H1 (cell line): ENCODE measurements around the gene SEL1L. TPM values are rescaled to one million over a fixed set of nuclear protein-coding genes. Genes with fewer than 3 reads are reported as not detected.

ENCODE experiments used
- CTCF ChIA-PET: fragments of 300-600 bp; sonication (Branson Sonifier 250); formaldehyde crosslinking; loops from one replicate; lab custom pipeline; 2021; ENCODE audit not compliant: partially characterized antibody; lab: Charles Lee
- POLR2A ChIA-PET: fragments of 300-600 bp; sonication (Branson Sonifier 250); formaldehyde crosslinking; loops from one replicate; lab custom pipeline; 2021; ENCODE audit warnings: inconsistent platforms; ENCODE audit not compliant: partially characterized antibody; lab: Charles Lee
- DNase-seq, 2 experiments: peaks; one replicate each; pipeline versions ENCODE4 v3.0.0 to v3.0.0-alpha.2; 2010 to 2022; ENCODE audit warnings: low spot score in 2 of 2, low read depth in 1 of 2, mixed read lengths in 1 of 2
- FAIRE-seq: peaks from 2 replicates; lab custom pipeline; 2011; peaks lifted over from hg19 to GRCh38; lab: Jason Lieb, UNC
- H2AFZ ChIP-seq: 2 replicates; pipeline ENCODE4 v1.8.1; 2012; ENCODE audit warnings: low read length, inconsistent platforms
- H2AK5ac ChIP-seq: 2 replicates; pipeline ENCODE4 v1.6.1; 2013; ENCODE audit warnings: low read depth, low read length
- H2BK120ac ChIP-seq: replicated peaks from 2 replicates; pipeline ENCODE3; 2013; ENCODE audit warnings: low read depth, low read length, inconsistent platforms
- H2BK12ac ChIP-seq: 2 replicates; pipeline ENCODE4 v1.6.1; 2013; ENCODE audit warnings: low read depth, low read length
- H2BK15ac ChIP-seq: 2 replicates; pipeline ENCODE4 v1.6.1; 2013; ENCODE audit warnings: low read length
- H2BK20ac ChIP-seq: 2 replicates; pipeline ENCODE4 v1.6.1; 2013; ENCODE audit warnings: low read length
- H2BK5ac ChIP-seq: 2 replicates; pipeline ENCODE4 v1.6.1; 2013; ENCODE audit warnings: low read depth, low read length
- H3K14ac ChIP-seq: 2 replicates; pipeline ENCODE4 v1.6.1; 2013; ENCODE audit warnings: inconsistent platforms; ENCODE audit not compliant: insufficient read length
- H3K18ac ChIP-seq: 2 replicates; pipeline ENCODE4 v1.6.1; 2013; ENCODE audit warnings: low read length; ENCODE audit errors: extremely low read depth
- H3K23ac ChIP-seq: 2 replicates; pipeline ENCODE4 v1.6.1; 2013; ENCODE audit warnings: inconsistent platforms; ENCODE audit not compliant: insufficient read length
- H3K23me2 ChIP-seq: 2 replicates; pipeline ENCODE4 v1.6.1; 2013; ENCODE audit warnings: low read depth, low read length
- H3K27ac ChIP-seq: 2 replicates; pipeline ENCODE4 v1.6.1; 2011; ENCODE audit warnings: low read depth, low read length, inconsistent platforms
- H3K27me3 ChIP-seq, 4 experiments: replicated peaks in 1 of 4; 1 replicate in 1 of 4; 2 replicates in 3 of 4; pipeline versions ENCODE4 v1.6.1 to v1.8.1; 2011 to 2013; ENCODE audit warnings: low read length in 3 of 4, mild to moderate bottlenecking in 3 of 4, inconsistent platforms in 2 of 4, mixed read lengths in 2 of 4, moderate library complexity in 1 of 4; ENCODE audit not compliant: control insufficient read depth in 3 of 4, insufficient read depth in 3 of 4; ENCODE audit errors: extremely low read depth in 1 of 4
- H3K36me3 ChIP-seq, 4 experiments: 2 replicates each; pipeline versions ENCODE4 v1.6.1 to v1.8.1; 2011 to 2013; ENCODE audit warnings: mild to moderate bottlenecking in 4 of 4, low read length in 3 of 4, moderate library complexity in 2 of 4, control low read depth in 1 of 4, inconsistent platforms in 1 of 4; ENCODE audit not compliant: insufficient read depth in 4 of 4, control insufficient read depth in 2 of 4
- H3K4ac ChIP-seq: replicated peaks from 2 replicates; pipeline ENCODE3; 2013; ENCODE audit warnings: low read length, low read depth, mixed read lengths, inconsistent platforms; ENCODE audit not compliant: insufficient read length
- H3K4me1 ChIP-seq, 4 experiments: replicated peaks in 1 of 4; 1 replicate in 1 of 4; 2 replicates in 3 of 4; pipeline versions ENCODE4 v1.6.1 to v1.8.1; 2011 to 2013; ENCODE audit warnings: low read length in 3 of 4, inconsistent platforms in 2 of 4, mixed read lengths in 1 of 4; ENCODE audit not compliant: insufficient read depth in 4 of 4, control insufficient read depth in 3 of 4
- H3K4me2 ChIP-seq, 2 experiments: 2 replicates each; pipeline versions ENCODE4 v1.6.1 to v1.8.1; 2011 to 2013; ENCODE audit warnings: low read depth in 2 of 2, low read length in 2 of 2, control low read depth in 1 of 2, inconsistent platforms in 1 of 2, mild to moderate bottlenecking in 1 of 2; ENCODE audit not compliant: insufficient read depth in 1 of 2
- H3K4me3 ChIP-seq, 4 experiments: fragments of 200-600, 300-600 bp in 1 of 4; sonication (generic), shearing (Covaris generic), sonication (Bioruptor Twin) in 1 of 4; 2 replicates each; pipeline versions ENCODE4 v1.5.1 to v1.8.1; 2011 to 2016; ENCODE audit warnings: low read length in 4 of 4, low read depth in 3 of 4, control low read depth in 2 of 4, inconsistent platforms in 2 of 4, mild to moderate bottlenecking in 2 of 4, mixed read lengths in 1 of 4, moderate library complexity in 1 of 4; ENCODE audit not compliant: insufficient read depth in 2 of 4; ENCODE audit errors: extremely low read depth in 1 of 4
- H3K56ac ChIP-seq: replicated peaks from 2 replicates; pipeline ENCODE3; 2013; ENCODE audit warnings: low read depth, mild to moderate bottlenecking, mixed read lengths, low read length, inconsistent platforms; ENCODE audit not compliant: insufficient read length
- H3K79me1 ChIP-seq: 2 replicates; pipeline ENCODE4 v1.6.1; 2013; ENCODE audit warnings: low read depth, low read length, control low read depth
- H3K79me2 ChIP-seq, 2 experiments: 2 replicates each; pipeline versions ENCODE4 v1.6.1 to v1.8.1; 2012 to 2013; ENCODE audit warnings: low read length in 2 of 2, mild to moderate bottlenecking in 2 of 2, inconsistent platforms in 1 of 2; ENCODE audit not compliant: insufficient read depth in 2 of 2, control insufficient read depth in 1 of 2
- H3K9ac ChIP-seq, 4 experiments: replicated peaks in 1 of 4; 1 replicate in 1 of 4; 2 replicates in 3 of 4; pipeline versions ENCODE4 v1.6.1 to v1.8.1; 2011 to 2013; ENCODE audit warnings: low read depth in 3 of 4, low read length in 3 of 4, control low read depth in 2 of 4, mild to moderate bottlenecking in 2 of 4, moderate library complexity in 2 of 4, inconsistent platforms in 1 of 4; ENCODE audit errors: extremely low read depth in 1 of 4
- H3K9me3 ChIP-seq, 2 experiments: 2 replicates each; pipeline versions ENCODE4 v1.6.1 to v1.8.1; 2012 to 2013; ENCODE audit warnings: mild to moderate bottlenecking in 2 of 2, moderate library complexity in 2 of 2, control low read depth in 1 of 2, inconsistent platforms in 1 of 2, low read depth in 1 of 2, low read length in 1 of 2, mixed read lengths in 1 of 2; ENCODE audit not compliant: insufficient read depth in 2 of 2
- H4K20me1 ChIP-seq, 2 experiments: replicated peaks in 1 of 2; 2 replicates each; pipeline versions ENCODE3 to v1.8.1; 2011 to 2013; ENCODE audit warnings: inconsistent platforms in 2 of 2, low read length in 2 of 2, mild to moderate bottlenecking in 1 of 2; ENCODE audit not compliant: insufficient read depth in 2 of 2, control insufficient read depth in 1 of 2
- H4K5ac ChIP-seq: 2 replicates; pipeline ENCODE4 v1.6.1; 2013; ENCODE audit warnings: low read length, low read depth, mixed read lengths, inconsistent platforms; ENCODE audit not compliant: insufficient read length
- H4K8ac ChIP-seq: 2 replicates; pipeline ENCODE4 v1.8.0; 2013; ENCODE audit warnings: mild to moderate bottlenecking, moderate library complexity, low read length, inconsistent platforms; ENCODE audit not compliant: insufficient read depth; ENCODE audit errors: extremely low read depth
- H4K91ac ChIP-seq: replicated peaks from 2 replicates; pipeline ENCODE3; 2013; ENCODE audit warnings: low read length, mixed read lengths, inconsistent platforms; ENCODE audit not compliant: insufficient read length
- CBX8 ChIP-seq: fragments of 300-800, 300-1000 bp; sonication (generic); IDR thresholded peaks from 2 replicates; pipeline ENCODE4 v1.7.1; 2016; ENCODE audit warnings: low read depth, low read length, borderline replicate concordance
- CHD2 ChIP-seq: IDR thresholded peaks from 2 replicates; pipeline ENCODE4 v1.6.1; 2012; ENCODE audit warnings: low read length, improper control_type of control experiment
- CTBP2 ChIP-seq: IDR thresholded peaks from 2 replicates; pipeline ENCODE4 v1.7.0; 2011; ENCODE audit warnings: borderline replicate concordance, mild to moderate bottlenecking, moderate library complexity, mixed read lengths, low read length; ENCODE audit not compliant: insufficient read depth, insufficient read length
- CTCF ChIP-seq, 3 experiments: IDR thresholded peaks; 1 replicate in 2 of 3; 2 replicates in 1 of 3; pipeline versions ENCODE4 v1.5.1 to v1.6.1; 2011; ENCODE audit warnings: low read length in 3 of 3, mild to moderate bottlenecking in 3 of 3, inconsistent platforms in 2 of 3, low read depth in 1 of 3, moderate library complexity in 1 of 3; ENCODE audit not compliant: insufficient read depth in 1 of 3; ENCODE audit errors: control extremely low read depth in 1 of 3
- EGR1 ChIP-seq: IDR thresholded peaks from 2 replicates; pipeline ENCODE4 v1.6.1; 2011; ENCODE audit warnings: low read depth, low read length, borderline replicate concordance
- GTF2F1 ChIP-seq: IDR thresholded peaks from 2 replicates; pipeline ENCODE4 v1.6.1; 2012; ENCODE audit warnings: low read depth, low read length, improper control_type of control experiment, borderline replicate concordance
- HDAC2 ChIP-seq, 2 experiments: fragments of 300-600 bp in 1 of 2; sonication (generic) in 1 of 2; IDR thresholded peaks; 2 replicates each; pipeline ENCODE4 v1.6.1; 2011 to 2012; ENCODE audit warnings: low read depth in 2 of 2, low read length in 2 of 2, mild to moderate bottlenecking in 2 of 2, moderate library complexity in 2 of 2, borderline replicate concordance in 1 of 2, inconsistent platforms in 1 of 2
- RAD21 ChIP-seq, 2 experiments: IDR thresholded peaks in 1 of 2; conservative IDR thresholded peaks in 1 of 2; 2 replicates each; pipeline ENCODE4 v1.6.1; 2011; ENCODE audit warnings: low read depth in 2 of 2, low read length in 2 of 2, improper control_type of control experiment in 1 of 2, inconsistent platforms in 1 of 2, mild to moderate bottlenecking in 1 of 2, moderate library complexity in 1 of 2
- TBP ChIP-seq: IDR thresholded peaks from 2 replicates; pipeline ENCODE4 v1.6.1; 2011; ENCODE audit warnings: low read depth, low read length, improper control_type of control experiment
- WGBS, 2 experiments: shearing (Covaris generic) in 1 of 2; methylation state at CpG; one replicate each; pipeline versions ENCODE4 v1.1.6 to v1.1.7; 2013 to 2015; ENCODE audit warnings: low lambda C conversion rate in 2 of 2, mixed read lengths in 2 of 2, inconsistent platforms in 1 of 2, low coverage in 1 of 2, missing lambda C conversion rate in 1 of 2; ENCODE audit not compliant: insufficient replicate concordance in 2 of 2, insufficient coverage in 1 of 2, insufficient read length in 1 of 2; ENCODE audit errors: extremely low coverage in 1 of 2, missing lambda C conversion rate in 1 of 2; 5-methylcytosine and 5-hydroxymethylcytosine counted together
- polyA plus RNA-seq, 7 experiments: library from polyadenylated mRNA; depleted of rRNA in 3 of 7; stranded (reverse) in 5 of 7; unstranded in 2 of 7; fragments of >200 nt in 5 of 7; fragments of 200-250 nt in 2 of 7; gene quantifications; 1 replicate in 5 of 7; 2 replicates in 1 of 7; 4 replicates in 1 of 7; pipeline versions ENCODE4 v1.2.1 to v1.2.3, GENCODE V29; 2011 to 2013; ENCODE audit warnings: missing spikeins in 2 of 7, mixed read lengths in 2 of 7
- total RNA-seq: library from RNA; stranded (reverse); fragmentation: NEBNext Ultra II Directional; extraction: Animal tissue kit (Norgen Biotek cat#: 25700); gene quantifications from 2 replicates; pipeline ENCODE4 v1.2.1, GENCODE V29; 2021

SEL1L gene
- total and polyA plus RNA-seq, 2 of the 8 experiments (the other 6 are each of a cell fraction or from before 2014, with no cell fraction given), result 4.3 to 34.9 TPM

GRCh38 chr14:81453166-81453766 is 80.4 kb downstream of the SEL1L start:
- Histone ChIP-seq H3K4me3 (no peak overlapping the region), H3K18ac (no peak overlapping the region), H2AK5ac (no peak overlapping the region), H3K23me2 (no peaks in the 10 kb centered on the region), H3K56ac (no peak overlapping the region), H4K20me1 (no peaks in the 10 kb centered on the region), H2BK15ac (no peak overlapping the region), H2AFZ (peak overlapping the region; percentile 97), H4K8ac (no peak overlapping the region), H2BK120ac (no peak overlapping the region), H3K4me1 (peaks cover 0 to 10% (median 7%) of the 10 kb centered on the region in 4 experiments; a peak in 4 of 7 replicates), H3K27ac (no peak overlapping the region), H2BK5ac (no peak overlapping the region), H3K79me1 (no peaks in the 10 kb centered on the region), H3K14ac (no peak overlapping the region), H3K9me3 (no peaks in the 10 kb centered on the region), H2BK20ac (no peak overlapping the region), H4K5ac (no peak overlapping the region), H3K79me2 (no peaks in the 10 kb centered on the region), H3K23ac (no peak overlapping the region), H3K4me2 (peak overlapping the region in 1 of 2 experiments; percentile 41; a peak in 1 of 4 replicates), H3K9ac (no peak overlapping the region), H3K36me3 (no peaks in the 10 kb centered on the region), H3K4ac (no peak overlapping the region), H3K27me3 (no peaks in the 10 kb centered on the region; a peak in 1 of 7 replicates), H2BK12ac (no peak overlapping the region), H4K91ac (no peak overlapping the region)
- ChIA-PET POLR2A (interaction anchor here (0.8 to 1.9 kb wide), 3 partner anchors 184 to 234 kb away, joined by 3 to 8 read pairs (median 4); partner anchors contain the start of gene GTF2A1), CTCF (interaction anchor here (0.6 to 12.9 kb wide), 68 partner anchors 11 to 1606 kb away, joined by 3 to 426 read pairs (median 4); partner anchors contain the start of gene TSHR)
- WGBS, 2 experiments, result 29% methylated on average over 8 of the region's 8 CpGs; no CpG with 5 or more reads in 1 of the 2 experiments
- DNase-seq (peak in 1 of 2 experiments; percentile 74), FAIRE-seq (peak; percentile 89)
- TF ChIP-seq CTCF (IDR thresholded peaks at IDR 0.05; ENCODE audit: control extremely low read depth in 1 of 3, insufficient read depth in 1 of 3, low read depth in 1 of 3, low read length in 3 of 3), result peak; percentile 58 to 88 (median 81)
- no peak for TF ChIP-seq CHD2
- peak; percentile 93 to 94 for TF ChIP-seq RAD21 (IDR thresholded peaks at IDR 0.05 in 1 of 2, conservative IDR thresholded peaks at IDR 0.05 in 1 of 2; ENCODE audit: low read depth in 2 of 2, low read length in 2 of 2)
- TF ChIP-seq TBP, result no peak
- TF ChIP-seq HDAC2 (IDR thresholded peaks at IDR 0.05; ENCODE audit: borderline replicate concordance in 1 of 2, low read depth in 2 of 2, low read length in 2 of 2), result no peak
- no peak for TF ChIP-seq EGR1
- no peak for TF ChIP-seq GTF2F1
- TF ChIP-seq CTBP2, result no peak
- TF ChIP-seq CBX8, result no peak
